Activated CD4-positive, alpha-beta T cell treated with anti-CD3 and anti-CD28 coated beads, Interleukin-2, amount 50 U/mL, for 1 hour (primary cell): ENCODE data around the gene POMGNT2.

Experiments used
- DNase-seq: peaks from one replicate; pipeline ENCODE4 v3.0.0-alpha.2; 2020

POMGNT2 gene

DNA sequence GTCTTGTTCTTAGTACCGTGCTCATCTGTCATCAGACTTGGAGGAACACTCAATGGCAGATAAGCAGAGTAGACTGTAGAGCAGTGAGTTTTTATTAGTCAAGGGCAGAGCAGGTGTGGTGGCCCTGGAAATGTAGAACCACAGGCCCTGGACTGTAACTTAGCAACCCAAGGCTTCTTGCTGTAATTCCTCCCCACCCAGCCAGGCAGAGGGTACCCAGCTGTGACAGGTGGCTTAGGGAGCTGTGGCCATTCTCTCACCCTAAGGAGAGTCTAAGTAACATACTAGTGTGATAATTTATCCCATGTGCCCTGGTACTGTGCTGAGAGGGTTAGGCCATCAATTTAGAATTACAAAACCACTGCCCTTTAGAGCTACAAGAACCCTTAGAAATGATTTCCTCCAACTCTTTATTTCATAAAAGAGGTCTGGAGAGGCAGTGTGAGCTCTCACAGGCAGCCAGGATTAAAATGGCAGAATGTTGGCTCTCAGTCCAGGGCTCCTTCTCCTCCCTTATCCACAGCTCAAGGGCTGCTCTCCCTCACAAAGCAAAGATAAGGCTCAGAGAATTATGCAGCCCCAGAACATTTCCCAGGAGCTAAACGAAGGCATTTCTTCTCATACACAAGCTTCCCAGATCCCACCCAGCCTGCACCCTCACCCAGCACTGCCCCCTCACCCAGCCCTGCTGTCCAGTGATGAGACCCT is 3.0 kb downstream of the POMGNT2 start:
- DNase-seq: no peak

DNA sequence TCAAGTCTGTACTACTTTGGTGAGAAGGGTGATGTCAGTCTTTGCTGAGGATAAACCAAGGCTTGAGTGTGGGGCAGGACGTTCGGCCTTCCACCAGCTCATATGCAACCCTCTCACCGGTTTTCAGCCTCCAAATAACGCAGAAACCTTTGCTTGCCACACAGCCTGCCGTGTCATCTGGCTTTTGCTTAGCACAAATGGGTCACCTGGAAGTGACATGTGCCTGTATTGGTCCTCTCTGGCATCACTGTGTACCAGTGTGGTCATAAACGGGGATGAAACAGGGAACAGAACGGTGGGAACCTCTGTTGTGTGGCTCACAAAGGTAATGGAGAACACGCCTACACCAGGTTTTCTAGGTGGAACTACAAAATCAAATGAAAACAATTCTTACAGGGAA is 7.1 kb downstream of the POMGNT2 start:
- DNase-seq: no peak

DNA sequence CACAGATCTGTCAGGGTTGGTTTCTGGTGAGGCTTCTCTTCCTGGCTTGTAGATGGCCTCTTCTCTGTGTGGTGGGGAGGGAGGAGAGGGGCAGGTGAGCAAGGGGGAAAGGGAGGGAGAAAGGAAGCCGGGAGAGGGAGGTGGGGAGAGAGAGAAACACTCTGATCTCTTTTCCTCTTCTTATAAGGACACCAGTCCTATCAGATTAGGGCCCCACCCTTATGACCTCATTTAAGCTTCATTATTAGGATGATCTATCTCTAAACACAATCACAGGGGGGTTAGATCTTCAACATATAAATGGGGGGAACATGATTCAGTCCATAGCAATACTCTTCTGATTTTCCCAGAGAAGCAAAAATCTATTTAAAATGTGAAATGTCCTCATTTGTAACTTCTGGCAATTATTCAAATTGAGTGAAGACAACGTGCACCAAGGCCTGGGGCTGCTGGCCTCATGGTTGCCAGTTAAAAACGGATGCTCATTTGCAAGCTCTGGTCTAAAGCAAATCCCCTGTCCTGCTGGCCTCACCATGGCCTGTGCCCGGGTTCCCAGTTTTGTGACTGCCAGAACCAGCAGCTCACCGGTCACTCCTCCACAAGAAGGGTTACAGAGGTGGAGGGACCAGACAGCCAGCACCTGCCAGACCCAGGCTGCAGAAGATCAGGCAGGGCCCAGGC is 8.3 kb downstream of the POMGNT2 start:
- DNase-seq: no peak

DNA sequence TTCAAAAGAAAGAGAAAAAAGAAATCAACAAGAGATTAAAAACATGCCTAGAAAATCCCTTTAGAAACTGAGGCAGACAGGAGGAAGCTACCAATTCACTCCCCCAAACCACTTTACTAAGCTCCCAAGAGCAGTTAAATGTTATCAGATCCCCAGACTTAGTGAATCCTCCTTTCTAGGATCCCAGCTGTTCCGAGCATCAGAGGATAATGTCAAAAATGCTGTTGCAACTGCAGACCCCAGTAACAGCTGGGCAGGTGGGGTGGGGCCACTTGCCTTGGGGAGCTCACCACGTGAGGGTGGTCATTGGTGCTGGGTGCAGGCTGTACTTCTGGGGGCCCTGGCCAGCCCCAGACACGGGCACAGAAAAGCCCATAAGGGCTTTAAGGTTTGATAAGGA is 9.1 kb downstream of the POMGNT2 start:
- DNase-seq: no peak

DNA sequence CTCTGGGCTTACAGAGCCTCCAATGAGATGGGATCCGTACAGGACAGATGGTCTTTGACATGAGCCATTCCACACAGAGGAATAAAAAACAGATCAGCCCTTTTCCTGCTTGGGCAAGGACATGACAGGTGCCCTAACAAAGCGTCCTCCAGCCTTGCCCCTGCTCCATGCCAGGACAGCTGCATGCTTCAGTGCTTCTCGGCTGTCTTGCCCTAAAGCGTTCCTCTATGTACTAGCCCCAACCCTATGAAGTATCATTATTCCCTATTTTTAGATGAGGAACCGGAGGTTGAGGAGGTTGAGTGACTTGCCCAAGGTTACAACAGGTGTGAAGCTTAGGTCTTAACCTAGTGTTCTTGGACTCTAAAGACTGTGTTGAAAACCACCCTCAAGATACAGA is 10.5 kb downstream of the POMGNT2 start:
- no peak for DNase-seq

DNA sequence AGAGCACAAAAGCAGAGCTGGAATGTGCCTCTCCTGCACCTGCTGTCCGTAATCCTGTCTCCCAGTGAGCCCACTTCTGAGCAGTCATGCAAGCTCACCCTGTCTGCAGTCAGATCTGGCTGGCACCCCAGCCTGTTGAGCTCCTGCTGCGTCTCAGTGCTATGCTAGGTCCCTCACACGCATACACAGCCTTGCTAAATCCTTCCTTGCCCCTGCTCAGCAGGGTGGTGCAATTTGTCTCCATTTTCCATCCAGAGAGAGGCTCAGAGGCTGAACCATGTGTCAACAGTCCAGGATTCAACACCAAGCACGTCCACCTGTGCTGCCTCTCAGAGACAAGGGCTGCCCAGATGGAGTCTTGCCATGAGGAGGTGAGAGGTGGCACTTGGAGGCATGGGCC is 11.0 kb downstream of the POMGNT2 start:
- no peak for DNase-seq

DNA sequence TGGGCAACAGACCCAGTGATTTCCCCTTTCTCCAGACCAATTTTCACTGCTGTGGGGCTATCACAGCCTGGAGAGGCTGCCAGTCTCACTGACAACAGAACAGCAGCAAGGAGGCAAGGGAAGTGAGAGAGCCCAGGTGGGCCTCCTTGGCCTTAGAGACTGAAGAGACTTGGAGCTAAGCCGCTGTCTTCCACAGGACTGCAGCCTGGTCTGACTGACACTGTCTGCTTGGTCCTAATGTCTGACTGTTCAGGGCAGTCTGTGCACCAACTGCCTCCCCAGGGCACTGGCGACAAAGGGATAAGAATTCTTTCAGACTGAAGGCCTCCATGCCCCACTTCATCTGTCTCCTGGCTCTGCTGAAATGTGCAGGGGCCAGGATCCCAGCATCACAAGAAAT is 11.5 kb downstream of the POMGNT2 start:
- no peak for DNase-seq

DNA sequence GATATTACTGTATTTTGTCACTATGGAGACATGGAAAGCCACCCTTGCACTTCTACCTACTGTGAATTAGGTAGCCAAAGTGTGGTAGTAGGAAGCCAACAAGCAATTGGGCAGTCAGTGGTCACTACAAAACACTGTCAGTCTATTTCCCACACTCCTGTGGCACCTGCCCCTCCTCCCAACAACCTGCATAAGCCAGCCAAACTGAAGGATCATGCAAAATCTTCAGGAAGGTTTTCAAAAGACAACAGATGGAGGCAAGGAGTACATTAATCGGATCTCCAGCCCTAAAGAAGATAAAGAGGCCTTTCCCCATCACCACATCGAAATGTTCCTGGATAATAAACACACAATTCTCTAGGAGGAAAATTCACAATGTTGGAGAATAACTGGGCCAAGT is 11.9 kb downstream of the POMGNT2 start:
- no peak for DNase-seq

DNA sequence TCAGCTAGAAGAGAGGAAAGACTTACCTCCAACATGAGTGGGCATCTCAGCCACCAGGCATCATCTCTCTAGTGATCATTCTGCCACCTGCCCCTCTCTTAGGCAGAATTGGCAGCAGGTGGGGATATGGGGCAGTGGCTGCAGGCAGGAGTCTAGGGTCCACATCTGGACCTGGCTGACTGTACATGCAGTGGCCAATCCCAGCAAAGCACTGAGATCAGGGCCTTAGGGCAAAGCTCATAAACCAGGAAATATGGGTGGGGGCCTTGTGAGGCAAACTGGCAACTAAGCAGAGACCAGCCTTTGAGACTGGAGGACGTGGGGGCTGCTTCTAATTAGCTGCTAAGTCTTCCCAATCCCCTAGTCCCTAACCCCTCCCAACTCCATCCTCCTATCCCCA is 12.9 kb downstream of the POMGNT2 start:
- DNase-seq: no peak

DNA sequence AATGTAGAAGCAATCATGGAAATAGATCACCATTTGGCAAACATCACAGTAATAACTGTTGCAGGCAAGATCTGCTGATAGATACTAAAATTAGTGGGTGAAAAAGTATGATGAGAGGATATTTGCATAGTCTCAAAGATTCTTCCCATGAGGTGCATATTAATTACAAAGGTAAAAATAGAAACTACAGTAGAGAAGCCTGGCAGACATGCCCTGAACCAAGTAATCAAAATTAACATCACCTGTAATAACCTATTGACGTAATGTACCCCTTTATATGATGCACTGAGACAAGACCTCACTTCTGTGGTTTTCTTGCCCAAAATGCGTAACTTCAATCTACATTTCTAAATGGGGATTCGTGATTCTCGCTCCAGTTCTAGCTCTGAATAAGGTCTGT is 14.4 kb downstream of the POMGNT2 start:
- DNase-seq: no peak

DNA sequence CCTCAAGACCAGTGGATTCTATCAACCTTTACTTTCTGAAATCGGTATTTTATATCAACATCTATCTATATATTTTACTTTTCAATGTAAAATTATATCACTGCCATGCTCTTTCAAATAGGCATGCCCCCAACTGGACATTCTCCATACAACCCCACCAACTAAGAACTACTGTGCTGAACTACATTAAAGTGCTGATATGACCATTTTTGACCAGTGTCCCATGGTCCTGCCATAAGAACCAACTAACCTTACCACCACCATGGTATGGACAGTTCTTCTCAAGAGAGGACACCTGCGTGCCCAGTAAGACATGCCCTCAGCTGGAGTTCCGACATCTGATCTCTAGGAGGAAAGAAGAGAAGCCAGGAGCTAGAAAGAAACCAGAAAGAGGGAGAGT is 15.6 kb downstream of the POMGNT2 start:
- DNase-seq: no peak

DNA sequence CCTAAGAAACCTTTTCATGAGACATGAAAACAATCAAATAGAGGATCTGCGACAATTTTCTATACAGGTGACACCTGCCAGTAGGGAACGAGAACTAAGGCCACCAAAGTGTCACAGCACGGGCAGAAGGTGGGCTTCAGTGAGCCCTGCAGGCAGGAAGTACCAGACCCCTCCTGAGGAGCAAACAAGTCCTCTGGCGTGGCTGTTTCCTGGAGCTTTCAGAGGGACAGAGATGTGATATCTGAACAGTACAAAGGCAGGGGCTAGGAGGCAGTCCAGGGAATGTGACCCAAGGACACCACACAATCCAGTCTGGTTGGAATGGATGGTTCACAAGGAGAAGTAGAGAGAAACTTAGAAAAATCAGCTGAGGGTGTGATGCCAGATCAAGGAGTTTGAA is 16.8 kb downstream of the POMGNT2 start:
- no peak for DNase-seq

DNA sequence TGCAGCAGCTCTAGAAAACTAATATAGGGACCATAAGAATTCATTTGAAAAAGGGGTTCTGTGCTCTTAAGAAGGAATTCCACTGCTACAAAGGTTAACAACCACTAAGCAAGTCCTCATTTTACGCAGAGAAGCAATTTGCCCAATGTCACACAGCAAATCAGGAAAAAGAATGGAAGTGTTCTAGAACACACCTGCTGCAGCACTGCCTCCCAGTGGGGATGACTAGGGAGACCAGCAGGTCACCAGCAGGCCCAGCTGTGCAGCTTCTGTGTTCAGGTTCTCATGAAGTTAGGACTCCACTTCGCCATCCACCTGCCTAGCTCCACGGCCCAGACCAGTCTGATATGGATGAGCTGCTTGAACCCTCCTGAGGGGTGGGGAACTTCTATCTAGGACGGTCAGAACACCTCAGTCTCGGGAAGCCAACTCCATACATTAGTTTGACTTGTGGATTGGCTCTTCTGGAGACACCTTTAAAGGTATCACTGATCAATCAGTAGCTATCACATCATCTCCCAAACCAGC is 18.6 kb downstream of the POMGNT2 start:
- DNase-seq: no peak

DNA sequence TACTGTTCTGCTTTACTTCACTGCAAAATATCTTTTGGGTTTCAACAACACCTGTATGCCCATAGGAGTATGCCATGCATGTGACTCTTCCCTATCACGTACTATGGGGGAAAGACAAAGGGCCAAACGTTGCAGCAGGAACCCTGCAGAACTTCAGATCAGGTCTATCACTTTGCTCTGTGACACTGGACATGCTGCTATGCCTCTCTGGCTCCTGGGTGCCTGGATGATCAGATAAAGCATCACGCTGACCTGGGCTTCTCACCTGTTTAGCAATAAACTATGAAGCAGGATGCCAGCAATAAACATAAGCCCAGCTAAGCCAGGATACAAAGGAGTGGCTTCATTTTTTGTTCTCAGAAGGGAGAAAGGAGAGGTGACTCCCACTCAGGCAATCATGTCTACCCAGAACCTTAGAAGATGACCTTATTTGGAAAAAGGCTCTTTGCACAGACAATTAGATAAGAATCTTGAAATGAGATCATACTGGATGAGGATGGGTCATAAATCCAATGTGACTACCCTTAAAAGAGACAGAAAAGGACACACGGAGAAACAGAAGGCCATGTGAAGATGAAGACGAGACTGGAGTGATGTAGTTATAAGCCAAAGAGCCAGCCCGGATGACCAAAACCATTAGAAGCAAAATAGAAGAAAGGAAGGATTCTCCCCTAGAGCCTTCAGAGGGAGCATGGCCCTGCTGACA is 19.3 kb downstream of the POMGNT2 start:
- no peak for DNase-seq

DNA sequence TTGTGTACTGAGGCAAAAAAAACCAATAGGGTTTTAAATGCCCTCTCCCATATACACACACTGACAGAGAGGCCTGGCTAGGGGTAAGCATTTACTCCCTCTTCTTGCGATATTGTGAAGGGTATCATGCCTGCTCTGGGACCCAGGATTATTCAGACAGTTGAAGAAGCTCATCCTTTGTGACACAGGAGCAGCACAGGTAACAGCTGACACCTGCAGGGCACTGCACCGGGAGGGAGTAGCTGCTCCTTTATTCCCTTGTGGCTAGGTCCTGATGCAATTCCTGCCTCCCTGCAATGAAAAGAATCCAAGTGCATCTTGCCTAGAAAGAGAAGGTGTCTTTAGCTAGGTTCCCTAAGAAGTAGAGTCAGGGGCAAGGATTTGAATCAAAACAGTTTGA is 23.4 kb downstream of the POMGNT2 start:
- no peak for DNase-seq

DNA sequence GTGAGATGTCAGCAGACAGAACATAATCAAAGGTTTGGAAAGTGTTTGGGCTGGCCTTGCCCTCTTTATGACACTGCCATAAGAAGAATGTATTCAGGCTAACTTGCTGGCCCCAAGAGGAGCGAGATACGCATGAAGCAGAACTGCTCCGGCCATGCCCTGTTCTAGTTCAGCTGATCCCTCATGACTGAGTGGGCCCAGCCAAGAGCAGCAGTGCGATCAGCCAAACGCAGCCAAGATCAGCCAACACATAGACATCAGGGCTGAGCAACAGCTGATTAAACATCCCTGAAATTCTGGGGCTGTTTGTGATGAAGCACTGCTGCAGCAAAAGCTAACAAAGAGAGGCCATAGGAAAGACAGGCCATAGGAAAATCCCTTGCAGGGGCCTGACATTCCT is 24.1 kb downstream of the POMGNT2 start:
- no peak for DNase-seq

DNA sequence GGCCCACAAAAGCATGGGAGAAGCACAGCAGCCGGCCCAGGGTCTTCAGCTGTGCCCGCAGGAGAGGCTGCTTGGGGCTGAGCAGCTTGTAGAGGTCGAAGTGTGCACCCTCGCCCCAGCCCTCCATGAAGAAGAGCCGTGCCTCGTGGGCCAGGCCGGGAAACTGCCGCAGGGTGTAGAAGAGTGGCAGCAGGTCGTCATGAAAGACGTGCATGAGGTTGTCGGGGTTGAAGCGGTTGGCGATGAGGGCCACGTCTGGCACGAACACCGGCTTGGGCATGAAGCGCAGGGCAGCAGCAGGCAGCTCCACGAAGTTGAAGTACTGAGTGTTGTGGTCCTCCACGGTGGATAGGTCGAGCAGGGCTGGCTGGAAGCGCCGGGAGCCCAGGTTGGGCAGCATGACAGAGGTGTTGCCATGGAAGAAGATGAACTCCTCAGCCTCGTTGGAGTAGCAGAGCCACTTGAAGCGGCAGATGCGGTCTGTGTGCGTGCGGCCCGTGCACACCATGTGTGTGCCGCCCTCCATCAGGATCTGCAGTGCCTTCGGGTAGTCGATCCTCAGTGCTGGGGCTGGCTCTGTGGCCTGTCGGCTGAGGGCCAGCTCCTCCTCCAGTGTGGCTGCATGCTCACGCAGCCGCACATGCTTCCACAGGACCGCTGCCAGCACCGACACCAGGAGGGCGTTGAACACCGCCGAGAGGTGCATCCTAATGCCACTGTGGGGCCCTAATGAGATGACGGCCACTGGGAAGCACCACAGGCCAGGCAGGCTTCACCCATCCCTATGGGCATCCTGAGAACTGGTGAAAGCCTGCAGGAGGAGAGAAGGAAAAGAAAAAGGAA is 24.9 kb downstream of the POMGNT2 start:
- DNase-seq: no peak

DNA sequence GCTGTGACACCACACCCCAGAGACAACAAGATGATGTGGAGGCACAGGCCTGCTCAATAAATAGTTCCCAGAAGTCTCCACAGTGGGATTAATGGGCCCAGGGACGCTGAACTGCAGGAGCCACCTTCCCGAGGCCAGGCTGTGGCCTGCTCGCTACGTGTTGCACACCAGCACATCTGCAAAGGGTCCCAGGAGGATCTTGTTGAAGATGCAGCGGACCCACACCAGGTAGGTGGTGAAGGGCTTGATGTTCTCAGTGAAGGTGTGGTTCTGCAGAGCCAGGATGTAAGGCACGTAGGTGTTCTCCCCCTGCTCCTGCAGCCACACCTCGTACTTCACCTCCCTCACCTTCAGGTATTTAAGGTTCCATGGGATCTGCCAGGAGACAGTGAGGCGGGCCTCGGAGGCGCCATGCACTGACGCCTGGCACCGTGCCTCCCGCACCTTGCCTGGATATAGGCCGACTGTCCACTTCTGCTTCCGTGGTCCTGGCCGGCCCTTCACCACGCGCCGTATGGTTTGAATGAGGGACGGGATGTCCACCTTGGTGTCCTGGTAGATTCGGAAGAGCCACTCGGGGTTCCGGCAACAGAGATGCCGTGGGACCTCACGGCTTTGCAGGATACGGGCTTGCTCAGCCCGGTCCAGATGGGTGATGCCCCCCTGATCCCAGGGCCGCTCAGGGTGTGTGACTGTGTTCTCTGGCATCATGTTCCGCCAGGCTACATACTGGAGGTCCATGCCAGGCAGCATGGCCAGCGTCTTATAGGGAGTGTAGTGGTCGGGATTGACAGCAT is 26.1 kb downstream of the POMGNT2 start:
- no peak for DNase-seq

DNA sequence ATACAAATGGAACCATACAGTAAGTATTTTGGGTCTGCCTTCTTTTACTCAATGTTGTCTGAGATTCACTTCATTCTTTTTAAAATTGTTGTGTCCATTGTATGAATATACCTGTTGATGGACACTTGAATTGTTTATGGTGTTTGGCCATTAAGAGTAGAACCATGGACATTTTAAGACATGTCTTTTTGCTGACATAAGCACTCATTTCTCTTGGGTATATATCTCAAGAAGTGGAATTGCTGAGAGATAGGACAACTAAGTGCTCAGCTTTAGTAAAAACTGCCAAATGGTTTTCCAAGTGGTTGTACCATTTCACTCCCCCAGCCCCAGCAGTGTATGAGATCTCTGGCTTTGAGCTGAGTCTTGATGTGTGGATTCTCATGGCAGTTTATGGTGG is 28.2 kb downstream of the POMGNT2 start:
- DNase-seq: no peak

DNA sequence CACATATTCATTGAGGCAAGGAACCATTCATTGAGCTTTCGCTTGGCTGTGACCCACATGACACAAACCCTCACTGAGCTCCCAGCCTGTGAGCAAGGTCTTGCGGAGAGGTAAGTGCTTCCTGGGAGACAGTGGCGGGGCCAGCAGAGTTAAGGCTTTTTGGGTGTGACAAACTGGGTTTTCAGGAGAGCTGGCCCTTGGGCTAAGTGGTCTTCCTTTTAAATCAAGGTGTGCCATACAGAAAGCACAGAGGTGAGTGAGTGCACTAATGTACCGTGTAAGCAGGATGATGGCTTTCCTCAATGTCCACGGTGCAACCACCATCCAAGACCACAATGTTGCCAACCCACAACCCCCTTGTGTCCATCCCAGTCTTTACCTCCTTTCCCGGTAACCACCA is 28.6 kb downstream of the POMGNT2 start:
- DNase-seq: no peak

DNA sequence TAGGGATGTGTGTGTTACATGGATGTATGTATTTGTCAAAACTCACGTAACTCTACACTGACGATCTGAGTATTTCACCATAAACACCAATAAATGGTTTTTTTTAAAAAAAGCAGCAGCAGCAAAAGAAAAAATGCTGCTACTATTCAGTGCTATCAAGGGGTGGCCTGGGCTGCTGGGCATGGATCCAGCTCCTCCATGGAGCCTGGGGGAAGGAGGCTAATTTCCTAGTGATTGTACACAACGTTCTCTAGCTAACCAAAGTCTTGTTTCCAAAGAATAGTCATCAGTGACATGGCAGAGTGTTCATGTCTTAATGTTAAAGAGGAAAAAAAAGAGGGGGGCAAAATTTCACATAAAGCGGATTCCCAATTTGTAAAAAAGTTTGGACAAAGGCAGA is 29.0 kb downstream of the POMGNT2 start:
- DNase-seq: no peak
